Gastroesophageal sphincter (tissue), 4 donors: ENCODE results near the gene EXOC4. TPM values are rescaled to one million over a fixed set of nuclear protein-coding genes. Genes with fewer than 3 reads are reported as not detected.

Experiments used
- ATAC-seq: fragments of 150-250 bp; one replicate; pipeline ENCODE4 v1.9.1; 2016; ENCODE audit warnings: mild to moderate bottlenecking, moderate library complexity
- H3K27ac ChIP-seq, 4 donors: fragments of 200-600 bp; sonication (generic) in 3 of 4; 1 replicate in 3 of 4; 2 replicates in 1 of 4; pipeline ENCODE4 v1.5.1; 2016 to 2019
- H3K27me3 ChIP-seq: fragments of 200-600 bp; sonication (generic); one replicate; pipeline ENCODE4 v1.5.1; 2019
- H3K36me3 ChIP-seq, 2 donors: fragments of 200-600 bp; sonication (generic); one replicate each; pipeline ENCODE4 v1.5.1; 2019; ENCODE audit warnings: control low read depth in 1 of 2
- H3K4me1 ChIP-seq, 3 donors: fragments of 200-600 bp; sonication (generic); 1 replicate in 2 of 3; 2 replicates in 1 of 3; pipeline ENCODE4 v1.5.1; 2016 to 2019; ENCODE audit warnings: control low read depth in 2 of 3
- H3K4me3 ChIP-seq, 2 donors: fragments of 200-600 bp; sonication (generic); one replicate each; pipeline ENCODE4 v1.5.1; 2019; ENCODE audit warnings: mild to moderate bottlenecking in 1 of 2, moderate library complexity in 1 of 2
- H3K9me3 ChIP-seq, 3 donors: fragments of 200-600 bp; sonication (generic); one replicate each; pipeline ENCODE4 v1.5.1; 2017 to 2019; ENCODE audit warnings: control low read depth in 2 of 3
- EP300 ChIP-seq: sonication (generic); formaldehyde crosslinking; IDR thresholded peaks from one replicate; pipeline ENCODE4 v1.6.1; 2017; ENCODE audit warnings: antibody characterized with exemption, mild to moderate bottlenecking
- POLR2A ChIP-seq, 2 donors: fragments of 450-650 bp; IDR thresholded peaks; one replicate each; pipeline ENCODE4 v1.6.1; 2017; ENCODE audit warnings: antibody characterized with exemption in 2 of 2, mild to moderate bottlenecking in 2 of 2, moderate library complexity in 1 of 2
- POLR2AphosphoS5 ChIP-seq: sonication (generic); formaldehyde crosslinking; IDR thresholded peaks from one replicate; pipeline ENCODE4 v1.6.1; 2017; ENCODE audit warnings: antibody characterized with exemption
- WGBS, 2 donors: methylation state at CpG; one replicate each; pipeline ENCODE4 v1.1.5; 2018; ENCODE audit warnings: low coverage in 1 of 2; 5-methylcytosine and 5-hydroxymethylcytosine counted together
- total RNA-seq, 4 donors: library from RNA; depleted of rRNA; stranded (reverse); fragments of >200 nt; gene quantifications; one replicate each; pipeline ENCODE4 v1.1.0, GENCODE V29; 2016
- TF ChIP-seq, protein P1 (sequence below), 4 experiments: fragments of 200-600 bp in 2 of 4; fragments of 450-650 bp in 2 of 4; sonication (generic) in 1 of 4; IDR thresholded peaks; one replicate each; pipeline ENCODE4 v1.5.1; 2017 to 2019; ENCODE audit warnings: antibody characterized with exemption in 4 of 4, mild to moderate bottlenecking in 2 of 4, moderate library complexity in 2 of 4

Gene EXOC4
- total RNA-seq, 4 donors from 2014 or later: 46.3 to 85.8 (median 51.9) TPM

DNA sequence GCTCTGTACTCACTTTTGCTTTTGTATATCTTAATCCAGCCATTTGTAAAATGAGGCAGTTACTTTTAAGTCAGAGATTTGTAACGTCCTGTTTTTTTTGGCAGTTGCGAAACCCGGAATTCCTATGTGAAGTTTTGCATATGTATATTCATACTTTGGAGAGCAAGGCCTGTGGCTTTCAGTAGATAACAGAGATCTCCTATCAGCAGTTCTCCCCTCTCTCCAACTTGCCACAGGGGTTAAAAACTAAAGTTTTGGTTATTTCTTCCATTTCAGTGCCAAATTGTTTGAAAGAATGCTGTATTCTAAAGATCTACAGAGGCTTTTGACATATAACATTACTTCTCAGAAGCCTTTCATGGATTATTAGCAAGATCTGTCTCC lies 102.4 kb downstream of the EXOC4 start:
- no peak for ATAC-seq
- H3K4me3 ChIP-seq: no peak overlapping the region
- H3K36me3 ChIP-seq: peaks cover 0 to 8% of the 10 kb centered on the region in 2 donors
- TF ChIP-seq EP300 (no peak), POLR2A (IDR thresholded peaks at IDR 0.05) (no peak), POLR2AphosphoS5 (no peak)
- TF ChIP-seq, protein P1, sequence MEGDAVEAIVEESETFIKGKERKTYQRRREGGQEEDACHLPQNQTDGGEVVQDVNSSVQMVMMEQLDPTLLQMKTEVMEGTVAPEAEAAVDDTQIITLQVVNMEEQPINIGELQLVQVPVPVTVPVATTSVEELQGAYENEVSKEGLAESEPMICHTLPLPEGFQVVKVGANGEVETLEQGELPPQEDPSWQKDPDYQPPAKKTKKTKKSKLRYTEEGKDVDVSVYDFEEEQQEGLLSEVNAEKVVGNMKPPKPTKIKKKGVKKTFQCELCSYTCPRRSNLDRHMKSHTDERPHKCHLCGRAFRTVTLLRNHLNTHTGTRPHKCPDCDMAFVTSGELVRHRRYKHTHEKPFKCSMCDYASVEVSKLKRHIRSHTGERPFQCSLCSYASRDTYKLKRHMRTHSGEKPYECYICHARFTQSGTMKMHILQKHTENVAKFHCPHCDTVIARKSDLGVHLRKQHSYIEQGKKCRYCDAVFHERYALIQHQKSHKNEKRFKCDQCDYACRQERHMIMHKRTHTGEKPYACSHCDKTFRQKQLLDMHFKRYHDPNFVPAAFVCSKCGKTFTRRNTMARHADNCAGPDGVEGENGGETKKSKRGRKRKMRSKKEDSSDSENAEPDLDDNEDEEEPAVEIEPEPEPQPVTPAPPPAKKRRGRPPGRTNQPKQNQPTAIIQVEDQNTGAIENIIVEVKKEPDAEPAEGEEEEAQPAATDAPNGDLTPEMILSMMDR (IDR thresholded peaks at IDR 0.05): no peak
- H3K9me3 ChIP-seq: peaks cover 0 to 21% (median 0%) of the 10 kb centered on the region in 3 donors
- no peaks in the 10 kb centered on the region for H3K27me3 ChIP-seq
- 46 to 74% methylated on average over 3 of the region's 3 CpGs for WGBS, 2 donors
- peaks cover 0 to 18% (median 0%) of the 10 kb centered on the region in 3 donors for H3K4me1 ChIP-seq
- no peak overlapping the region for H3K27ac ChIP-seq

GRCh38 chr7:133355822-133356221 lies 102.9 kb downstream of the EXOC4 start:
- no peak for ATAC-seq
- H3K4me1 ChIP-seq: peaks cover 0 to 18% (median 0%) of the 10 kb centered on the region in 3 donors
- no peak overlapping the region for H3K4me3 ChIP-seq
- WGBS, 2 donors: 95% methylated on average over 3 of the region's 3 CpGs
- H3K9me3 ChIP-seq: peaks cover 0 to 21% (median 0%) of the 10 kb centered on the region in 3 donors
- no peak overlapping the region for H3K27ac ChIP-seq
- TF ChIP-seq EP300: no peak
- TF ChIP-seq POLR2A (IDR thresholded peaks at IDR 0.05): no peak
- no peak for TF ChIP-seq POLR2AphosphoS5
- TF ChIP-seq, protein P1 (IDR thresholded peaks at IDR 0.05): no peak
- H3K27me3 ChIP-seq: no peaks in the 10 kb centered on the region
- H3K36me3 ChIP-seq: peaks cover 0 to 8% of the 10 kb centered on the region in 2 donors

- WGBS, 2 donors: 5 to 11% methylated on average over 2 to 3 of the region's 3 CpGs
- no peak overlapping the region for H3K27ac ChIP-seq
- ATAC-seq: no peak
Measured at GRCh38 chr7:133358708-133359107, 105.8 kb downstream of the EXOC4 start.

GRCh38 chr7:133359449-133359848 lies 106.6 kb downstream of the EXOC4 start:
- Histone ChIP-seq H3K27ac (no peak overlapping the region), H3K4me1 (peaks cover 0 to 19% (median 0%) of the 10 kb centered on the region in 3 donors), H3K36me3 (peaks cover 0 to 8% of the 10 kb centered on the region in 2 donors), H3K27me3 (no peaks in the 10 kb centered on the region), H3K4me3 (no peak overlapping the region), H3K9me3 (no peaks in the 10 kb centered on the region)
- ATAC-seq: no peak
- TF ChIP-seq POLR2AphosphoS5 (no peak), POLR2A (IDR thresholded peaks at IDR 0.05) (no peak), EP300 (no peak)
- TF ChIP-seq, protein P1 (IDR thresholded peaks at IDR 0.05): no peak

More at GRCh38 chr7:133358708-133359107, 105.8 kb downstream of the EXOC4 start:
- Histone ChIP-seq H3K4me3 (no peak overlapping the region), H3K27me3 (no peaks in the 10 kb centered on the region), H3K36me3 (peaks cover 0 to 8% of the 10 kb centered on the region in 2 donors), H3K4me1 (peaks cover 0 to 18% (median 0%) of the 10 kb centered on the region in 3 donors), H3K9me3 (peaks cover 0 to 1% (median 0%) of the 10 kb centered on the region in 3 donors)
- TF ChIP-seq POLR2A (IDR thresholded peaks at IDR 0.05) (no peak), EP300 (no peak), POLR2AphosphoS5 (no peak)
- TF ChIP-seq, protein P1 (IDR thresholded peaks at IDR 0.05): no peak

DNA sequence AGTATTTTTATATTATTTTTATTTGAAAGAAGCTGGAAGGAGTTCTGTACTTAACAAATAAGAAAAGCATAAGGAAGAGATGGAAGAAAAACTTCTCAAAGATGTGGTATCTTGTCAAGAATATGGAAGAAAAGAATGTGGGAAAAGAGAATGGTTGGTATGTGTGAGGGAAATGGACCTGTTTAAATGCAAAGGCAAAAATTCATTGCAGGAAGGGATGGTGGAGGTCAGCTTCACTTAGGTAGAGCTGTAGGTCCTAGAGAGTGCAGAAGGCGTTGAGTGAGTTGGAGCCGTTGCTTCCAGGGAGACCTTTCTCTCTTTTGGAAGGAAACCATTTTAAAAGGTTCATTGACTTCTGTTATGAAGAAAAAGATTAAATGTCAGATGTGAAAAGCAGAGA lies 107.3 kb downstream of the EXOC4 start:
- WGBS, 2 donors: 83 to 97% methylated on average over 2 of the region's 2 CpGs
- Histone ChIP-seq H3K9me3 (no peaks in the 10 kb centered on the region), H3K27me3 (no peaks in the 10 kb centered on the region), H3K4me1 (peaks cover 0 to 26% (median 0%) of the 10 kb centered on the region in 3 donors), H3K4me3 (no peak overlapping the region), H3K27ac (no peak overlapping the region), H3K36me3 (peaks cover 0 to 8% of the 10 kb centered on the region in 2 donors)
- ATAC-seq: no peak
- no peak for TF ChIP-seq EP300
- TF ChIP-seq POLR2A (IDR thresholded peaks at IDR 0.05): no peak
- no peak for TF ChIP-seq POLR2AphosphoS5
